Bronchial epithelial cell (primary cell): ENCODE measurements around the gene RIMS4. TPM values are rescaled to one million over a fixed set of nuclear protein-coding genes. Genes with fewer than 3 reads are reported as not detected.

Source experiments
- DNase-seq: peaks from one replicate; pipeline ENCODE4 v3.0.0-alpha.2; 2010; ENCODE audit warnings: low read depth
- FAIRE-seq: peaks from 2 replicates; lab custom pipeline; 2011; peaks lifted over from hg19 to GRCh38; lab: Jason Lieb, UNC
- H3K27me3 ChIP-seq: 2 replicates; pipeline ENCODE4 v1.5.1; 2011; ENCODE audit warnings: low read length; ENCODE audit not compliant: control insufficient read depth, insufficient read depth
- H3K36me3 ChIP-seq: 2 replicates; pipeline ENCODE4 v1.5.1; 2011; ENCODE audit warnings: low read length; ENCODE audit not compliant: control insufficient read depth, insufficient read depth
- H3K4me3 ChIP-seq: 2 replicates; pipeline ENCODE4 v1.5.1; 2011; ENCODE audit warnings: mild to moderate bottlenecking, low read depth, low read length, control low read depth
- total RNA-seq: library from RNA; depleted of rRNA; stranded (reverse); fragments of >200 nt; gene quantifications from 2 replicates; pipeline ENCODE4 v1.2.1, GENCODE V29; 2014
- TF ChIP-seq, protein P1 (sequence below): IDR thresholded peaks from 2 replicates; pipeline ENCODE4 v1.5.1; 2011; ENCODE audit warnings: mild to moderate bottlenecking, moderate library complexity, low read length, control low read depth, inconsistent platforms; ENCODE audit not compliant: insufficient read depth, severe bottlenecking

Gene RIMS4
- total RNA-seq, 1 donor from 2014 or later: not detected

DNA sequence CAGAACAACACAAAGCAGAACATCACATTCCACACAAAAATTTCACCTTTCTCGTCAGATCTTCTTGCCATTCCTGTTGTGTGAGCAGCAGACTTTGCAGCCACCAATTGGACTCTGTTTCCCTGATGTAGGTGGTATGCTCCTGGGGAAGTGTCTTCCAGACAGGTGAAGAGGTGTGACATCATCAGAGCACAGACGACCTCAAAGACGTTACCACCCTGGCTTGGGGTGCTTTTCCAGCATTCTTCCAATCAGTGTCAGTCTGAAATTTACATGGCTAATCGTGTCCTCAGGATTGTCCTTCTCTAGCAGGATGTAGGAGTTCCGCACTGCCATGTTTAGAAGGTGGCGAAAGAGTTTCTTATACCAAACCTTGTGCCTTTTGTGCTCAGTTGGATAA is 31.6 kb upstream of the RIMS4 start:
- DNase-seq (no peak), FAIRE-seq (no peak)
- H3K36me3 ChIP-seq: no peaks in the 10 kb centered on the region
- H3K27me3 ChIP-seq: no peaks in the 10 kb centered on the region
- no peak overlapping the region for H3K4me3 ChIP-seq
- TF ChIP-seq, protein P1, sequence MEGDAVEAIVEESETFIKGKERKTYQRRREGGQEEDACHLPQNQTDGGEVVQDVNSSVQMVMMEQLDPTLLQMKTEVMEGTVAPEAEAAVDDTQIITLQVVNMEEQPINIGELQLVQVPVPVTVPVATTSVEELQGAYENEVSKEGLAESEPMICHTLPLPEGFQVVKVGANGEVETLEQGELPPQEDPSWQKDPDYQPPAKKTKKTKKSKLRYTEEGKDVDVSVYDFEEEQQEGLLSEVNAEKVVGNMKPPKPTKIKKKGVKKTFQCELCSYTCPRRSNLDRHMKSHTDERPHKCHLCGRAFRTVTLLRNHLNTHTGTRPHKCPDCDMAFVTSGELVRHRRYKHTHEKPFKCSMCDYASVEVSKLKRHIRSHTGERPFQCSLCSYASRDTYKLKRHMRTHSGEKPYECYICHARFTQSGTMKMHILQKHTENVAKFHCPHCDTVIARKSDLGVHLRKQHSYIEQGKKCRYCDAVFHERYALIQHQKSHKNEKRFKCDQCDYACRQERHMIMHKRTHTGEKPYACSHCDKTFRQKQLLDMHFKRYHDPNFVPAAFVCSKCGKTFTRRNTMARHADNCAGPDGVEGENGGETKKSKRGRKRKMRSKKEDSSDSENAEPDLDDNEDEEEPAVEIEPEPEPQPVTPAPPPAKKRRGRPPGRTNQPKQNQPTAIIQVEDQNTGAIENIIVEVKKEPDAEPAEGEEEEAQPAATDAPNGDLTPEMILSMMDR: no peak

DNA sequence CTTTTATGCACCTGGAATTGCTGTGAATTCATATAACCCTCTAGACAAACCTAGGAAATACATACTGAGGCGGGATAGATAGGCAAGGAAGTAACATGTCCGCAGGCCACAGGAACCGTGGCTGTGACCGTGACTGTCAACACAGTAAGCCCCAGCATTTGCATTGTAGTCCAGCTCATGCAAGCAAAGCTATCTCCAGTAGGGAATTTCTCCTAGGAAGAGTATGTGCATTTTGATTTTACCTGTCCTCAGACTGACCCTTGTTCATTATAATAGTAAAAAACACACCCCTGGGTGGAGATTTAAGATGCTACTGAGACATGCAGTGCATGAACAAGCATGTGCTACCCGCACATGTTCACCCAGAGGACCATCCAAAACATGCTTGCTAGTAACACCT is 30.5 kb upstream of the RIMS4 start:
- H3K36me3 ChIP-seq: no peaks in the 10 kb centered on the region
- DNase-seq (no peak), FAIRE-seq (no peak)
- no peaks in the 10 kb centered on the region for H3K27me3 ChIP-seq
- H3K4me3 ChIP-seq: no peak overlapping the region
- TF ChIP-seq, protein P1: no peak

DNA sequence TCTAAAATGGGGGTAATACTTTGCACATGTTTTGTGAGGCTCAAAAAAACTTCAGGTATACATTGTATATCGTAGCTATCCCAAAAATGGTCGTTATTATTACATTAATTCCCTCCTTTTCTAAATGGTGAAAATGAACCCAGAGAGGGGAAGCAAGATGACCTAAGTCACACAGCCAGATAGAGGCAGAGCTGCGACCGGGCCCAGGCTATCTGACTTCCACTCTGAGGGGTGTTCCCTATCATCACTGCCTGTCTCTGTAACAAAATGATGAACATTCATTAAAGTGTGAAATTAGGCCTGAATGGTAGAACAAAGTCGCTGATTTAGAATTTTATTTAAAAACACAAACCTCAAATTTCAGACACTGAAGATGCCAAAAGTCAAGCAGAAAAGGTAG is 29.1 kb upstream of the RIMS4 start:
- DNase-seq (no peak), FAIRE-seq (no peak)
- H3K36me3 ChIP-seq: no peaks in the 10 kb centered on the region
- no peaks in the 10 kb centered on the region for H3K27me3 ChIP-seq
- no peak overlapping the region for H3K4me3 ChIP-seq
- TF ChIP-seq, protein P1: no peak

DNA sequence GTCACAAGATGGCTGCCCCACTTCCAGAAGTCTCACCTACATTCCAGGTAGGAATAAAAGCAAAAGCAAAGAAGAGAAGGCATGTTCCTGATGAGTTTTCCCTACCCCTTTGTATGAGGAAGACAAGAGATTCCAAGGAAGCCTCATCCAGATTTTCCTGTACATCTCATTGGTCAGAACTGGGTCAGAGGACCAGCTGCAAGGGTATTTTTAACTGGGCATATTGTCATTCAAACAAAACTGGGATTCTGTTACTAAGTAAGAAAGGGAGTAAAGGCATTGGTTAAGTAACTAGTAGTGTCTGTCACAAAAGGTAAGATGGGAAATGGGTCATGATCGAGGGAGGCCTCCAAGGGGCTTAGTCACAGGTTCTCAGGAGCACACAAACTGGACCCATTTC is 28.2 kb upstream of the RIMS4 start:
- TF ChIP-seq, protein P1: no peak
- FAIRE-seq (no peak), DNase-seq (no peak)

DNA sequence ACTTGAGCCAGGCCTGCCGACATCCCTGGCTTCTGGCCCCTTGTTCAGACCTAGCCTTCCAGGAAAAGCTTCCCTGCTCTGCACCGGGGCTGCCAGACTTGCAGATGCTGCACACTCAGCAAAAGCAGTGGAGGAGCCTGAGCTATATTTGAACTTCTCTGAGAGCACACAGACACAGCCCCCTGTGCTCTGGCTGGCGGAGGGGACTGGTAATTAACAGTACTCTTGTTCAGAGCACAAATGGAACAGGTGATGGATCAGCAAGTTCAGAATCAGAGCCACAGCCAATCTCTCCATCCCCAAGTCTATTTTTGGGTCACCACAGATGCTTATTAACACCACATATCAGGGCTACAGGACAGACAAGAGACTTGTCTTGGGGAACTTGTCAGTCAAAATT is 27.6 kb upstream of the RIMS4 start:
- FAIRE-seq: no peak

More for the DNA sequence above, 28.2 kb upstream of the RIMS4 start:
- H3K27me3 ChIP-seq: no peaks in the 10 kb centered on the region
- H3K36me3 ChIP-seq: no peaks in the 10 kb centered on the region
- no peak overlapping the region for H3K4me3 ChIP-seq

More for the DNA sequence above, 27.6 kb upstream of the RIMS4 start:
- Histone ChIP-seq H3K36me3 (no peaks in the 10 kb centered on the region), H3K4me3 (no peak overlapping the region), H3K27me3 (no peaks in the 10 kb centered on the region)
- TF ChIP-seq, protein P1: no peak
- no peak for DNase-seq
